ENCODE data around the gene WDR38.

Gene WDR38

DNA sequence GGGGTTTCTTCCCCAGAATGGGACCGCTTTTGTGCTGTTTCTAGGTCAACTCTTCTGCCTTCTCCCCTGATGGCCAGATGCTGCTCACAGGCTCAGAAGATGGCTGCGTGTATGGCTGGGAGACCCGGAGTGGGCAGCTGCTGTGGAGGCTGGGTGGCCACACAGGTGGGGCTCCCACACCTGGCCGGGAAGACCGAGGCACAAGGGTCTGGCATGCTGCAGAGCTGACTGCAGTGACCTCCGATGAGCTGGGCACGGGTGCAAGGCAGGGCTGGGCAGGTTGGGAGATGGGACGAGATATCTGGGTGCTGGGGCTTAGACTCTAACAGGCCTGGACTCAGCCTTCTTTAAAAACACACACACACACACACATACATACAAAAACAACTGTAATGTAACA, 901 bp downstream of the WDR38 start:
- TF ChIP-seq, protein P1, sequence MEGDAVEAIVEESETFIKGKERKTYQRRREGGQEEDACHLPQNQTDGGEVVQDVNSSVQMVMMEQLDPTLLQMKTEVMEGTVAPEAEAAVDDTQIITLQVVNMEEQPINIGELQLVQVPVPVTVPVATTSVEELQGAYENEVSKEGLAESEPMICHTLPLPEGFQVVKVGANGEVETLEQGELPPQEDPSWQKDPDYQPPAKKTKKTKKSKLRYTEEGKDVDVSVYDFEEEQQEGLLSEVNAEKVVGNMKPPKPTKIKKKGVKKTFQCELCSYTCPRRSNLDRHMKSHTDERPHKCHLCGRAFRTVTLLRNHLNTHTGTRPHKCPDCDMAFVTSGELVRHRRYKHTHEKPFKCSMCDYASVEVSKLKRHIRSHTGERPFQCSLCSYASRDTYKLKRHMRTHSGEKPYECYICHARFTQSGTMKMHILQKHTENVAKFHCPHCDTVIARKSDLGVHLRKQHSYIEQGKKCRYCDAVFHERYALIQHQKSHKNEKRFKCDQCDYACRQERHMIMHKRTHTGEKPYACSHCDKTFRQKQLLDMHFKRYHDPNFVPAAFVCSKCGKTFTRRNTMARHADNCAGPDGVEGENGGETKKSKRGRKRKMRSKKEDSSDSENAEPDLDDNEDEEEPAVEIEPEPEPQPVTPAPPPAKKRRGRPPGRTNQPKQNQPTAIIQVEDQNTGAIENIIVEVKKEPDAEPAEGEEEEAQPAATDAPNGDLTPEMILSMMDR (IDR thresholded peaks at IDR 0.05; ENCODE audit: insufficient read depth, low read depth, low read length, missing control alignments): no peak
- DNase-seq (ENCODE audit: low read depth): no peak
- H3K4me3 ChIP-seq (ENCODE audit: low read length): no peak overlapping the region

DNA sequence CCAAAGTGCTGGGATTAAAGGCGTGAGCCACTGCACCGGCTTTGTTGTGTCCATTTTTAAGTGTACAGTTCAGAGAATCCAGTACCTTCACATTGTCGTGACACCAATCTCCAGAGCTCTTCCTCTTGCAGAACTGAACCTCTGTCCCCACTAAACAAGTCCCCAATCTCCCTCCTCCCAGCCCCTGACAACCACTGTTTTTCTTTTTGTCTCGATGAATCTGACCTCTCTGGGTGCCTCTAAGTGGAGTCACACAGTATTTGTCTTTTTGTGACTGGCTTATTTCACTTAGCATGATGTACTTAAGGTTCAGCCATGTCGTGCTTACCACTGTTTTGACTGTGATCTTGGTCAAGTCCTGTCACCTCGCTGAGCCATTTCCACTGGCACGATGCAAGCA, 1.6 kb downstream of the WDR38 start:
- TF ChIP-seq, protein P1 (IDR thresholded peaks at IDR 0.05; ENCODE audit: insufficient read depth, low read depth, low read length, missing control alignments): no peak
- H3K4me3 ChIP-seq (ENCODE audit: low read length): no peak overlapping the region
- DNase-seq (ENCODE audit: low read depth): no peak

DNA sequence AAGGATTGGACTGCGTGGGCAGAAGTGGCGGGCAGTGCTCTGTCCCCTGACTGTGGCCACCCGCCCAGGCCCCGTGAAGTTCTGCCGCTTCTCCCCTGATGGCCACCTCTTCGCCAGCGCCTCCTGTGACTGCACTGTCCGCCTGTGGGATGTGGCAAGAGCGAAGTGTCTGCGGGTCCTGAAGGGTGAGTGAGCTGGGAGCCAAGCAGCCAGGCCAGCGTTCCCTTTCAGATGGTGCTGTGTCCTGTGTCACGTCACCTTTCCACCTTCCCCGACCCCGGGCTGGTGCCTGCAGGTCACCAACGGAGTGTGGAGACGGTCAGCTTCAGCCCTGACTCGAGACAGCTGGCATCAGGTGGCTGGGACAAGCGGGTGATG, 2.3 kb downstream of the WDR38 start:
- no peak for DNase-seq (ENCODE audit: low read depth)
- TF ChIP-seq, protein P1 (IDR thresholded peaks at IDR 0.05; ENCODE audit: insufficient read depth, low read depth, low read length, missing control alignments): no peak
- no peak overlapping the region for H3K4me3 ChIP-seq (ENCODE audit: low read length)

DNA sequence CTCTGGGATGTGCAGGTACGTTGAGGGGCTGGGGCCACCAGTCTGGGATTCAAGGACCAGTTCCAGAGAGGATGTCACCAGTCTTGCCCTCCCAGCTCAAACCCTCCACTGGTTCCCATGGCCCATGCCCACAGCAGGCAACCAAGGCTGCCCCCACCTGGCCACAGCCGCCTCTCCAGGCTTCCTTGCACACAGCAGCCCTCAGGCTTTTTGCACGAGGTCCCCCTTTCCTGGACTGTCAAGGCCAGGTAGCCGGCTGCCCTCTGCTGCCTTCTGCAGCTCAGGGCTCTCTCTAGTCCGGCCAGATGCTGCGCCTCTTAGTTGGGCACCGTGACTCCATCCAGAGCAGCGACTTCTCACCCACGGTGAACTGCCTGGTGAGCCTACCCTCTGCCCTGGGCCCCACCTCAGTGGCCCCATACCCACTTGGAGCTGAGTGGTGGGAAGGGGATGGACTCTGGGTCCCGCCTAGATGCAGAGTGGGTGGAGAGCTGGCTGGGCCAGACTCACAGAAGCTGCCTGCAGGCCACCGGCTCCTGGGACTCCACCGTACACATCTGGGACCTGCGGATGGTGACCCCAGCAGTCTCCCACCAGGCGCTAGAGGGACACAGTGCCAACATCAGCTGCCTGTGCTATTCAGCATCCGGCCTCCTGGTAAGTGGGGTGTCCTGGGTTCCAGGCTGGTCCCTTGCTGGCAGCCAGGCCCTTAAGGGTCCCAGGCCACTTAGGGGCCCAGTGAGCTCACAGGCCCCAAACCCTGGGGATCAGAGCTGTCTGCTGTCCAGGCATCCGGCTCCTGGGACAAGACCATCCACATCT, 2.9 kb downstream of the WDR38 start:
- TF ChIP-seq, protein P1 (IDR thresholded peaks at IDR 0.05; ENCODE audit: insufficient read depth, low read depth, low read length, missing control alignments): peak; percentile 46
- no peak overlapping the region for H3K4me3 ChIP-seq (ENCODE audit: low read length)
- peak; percentile 41 for DNase-seq (ENCODE audit: low read depth)

DNA sequence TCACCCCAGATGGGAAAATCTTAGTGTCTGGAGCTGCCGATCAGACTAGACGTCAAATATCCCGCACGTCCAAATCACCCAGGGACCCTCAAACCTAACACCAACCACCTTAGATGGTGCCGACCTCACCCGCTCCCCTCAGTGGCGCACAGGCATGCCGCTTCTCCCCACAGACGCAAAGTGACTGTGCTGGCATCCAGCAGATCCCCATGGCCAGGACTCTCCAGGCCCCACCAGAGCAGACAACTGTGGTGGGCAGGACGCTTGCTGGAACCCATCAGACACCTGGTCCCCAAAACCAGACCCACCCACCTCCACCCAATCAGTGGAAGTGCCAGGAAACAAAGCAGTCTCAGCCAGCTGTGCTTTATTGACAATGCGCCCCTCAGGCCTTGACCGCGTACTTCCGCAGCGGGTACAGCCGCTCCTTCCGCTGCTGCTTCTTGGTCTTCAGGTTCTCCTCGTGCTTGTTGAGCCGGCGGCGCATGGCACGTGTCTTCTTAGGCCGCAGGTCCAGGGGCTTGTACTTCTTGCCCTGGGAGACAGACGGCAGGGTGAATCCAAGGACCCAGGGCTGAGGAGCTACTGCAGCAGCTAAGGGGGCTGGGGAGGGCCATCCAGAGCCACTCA, 4.4 kb downstream of the WDR38 start:
- TF ChIP-seq, protein P1 (IDR thresholded peaks at IDR 0.05; ENCODE audit: insufficient read depth, low read depth, low read length, missing control alignments): no peak
- no peak for DNase-seq (ENCODE audit: low read depth)
- H3K4me3 ChIP-seq (ENCODE audit: low read length): no peak overlapping the region

DNA sequence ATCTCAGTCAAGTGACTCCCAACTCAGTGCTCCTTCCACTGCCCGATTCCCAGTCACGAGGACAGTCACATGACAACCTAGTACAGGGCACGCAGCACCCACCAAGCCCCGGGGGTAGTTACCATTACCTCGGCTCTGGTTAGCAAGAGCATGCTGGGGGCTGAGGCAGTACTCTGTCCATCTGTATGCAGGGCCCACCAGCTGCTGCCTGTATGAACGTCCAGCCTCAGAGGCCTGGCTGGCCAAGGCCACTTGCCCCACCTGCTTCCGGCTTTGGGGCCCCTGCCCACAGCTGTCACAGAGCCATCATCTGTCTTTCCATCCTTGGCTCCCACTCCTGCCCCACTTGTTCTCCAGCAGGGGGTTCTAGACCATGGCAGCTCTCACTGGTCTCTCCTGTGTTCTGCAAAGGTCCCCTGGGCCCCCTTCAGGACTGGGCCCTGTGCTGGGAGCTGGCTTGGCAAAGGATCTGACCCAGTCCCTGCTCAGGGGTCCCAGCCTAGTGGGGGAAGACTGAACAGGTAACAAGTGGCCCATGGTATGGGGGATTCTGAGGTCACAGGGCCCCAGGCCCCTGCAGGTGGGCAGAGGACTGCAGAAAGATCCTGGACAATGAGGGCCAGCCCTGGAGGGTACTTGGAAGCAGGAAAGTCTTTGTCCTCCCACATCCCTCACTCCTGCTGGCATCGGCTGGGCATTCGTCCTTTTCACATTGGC, 5.2 kb downstream of the WDR38 start:
- no peak for DNase-seq (ENCODE audit: low read depth)
- TF ChIP-seq, protein P1 (IDR thresholded peaks at IDR 0.05; ENCODE audit: insufficient read depth, low read depth, low read length, missing control alignments): no peak
- no peak overlapping the region for H3K4me3 ChIP-seq (ENCODE audit: low read length)

Measured in epithelial cell of esophagus (primary cell).